GM21786 (cell line): ENCODE results near the gene CCN6.

Source experiments
- ATAC-seq: cut with Tn5 transposase; IDR thresholded peaks from one replicate; pipeline ENCODE4 v1.9.1; 2021; ENCODE audit not compliant: unreplicated experiment

CCN6 gene

GRCh38 chr6:112113431-112113830, 59.5 kb downstream of the CCN6 start:
- ATAC-seq: no peak

DNA sequence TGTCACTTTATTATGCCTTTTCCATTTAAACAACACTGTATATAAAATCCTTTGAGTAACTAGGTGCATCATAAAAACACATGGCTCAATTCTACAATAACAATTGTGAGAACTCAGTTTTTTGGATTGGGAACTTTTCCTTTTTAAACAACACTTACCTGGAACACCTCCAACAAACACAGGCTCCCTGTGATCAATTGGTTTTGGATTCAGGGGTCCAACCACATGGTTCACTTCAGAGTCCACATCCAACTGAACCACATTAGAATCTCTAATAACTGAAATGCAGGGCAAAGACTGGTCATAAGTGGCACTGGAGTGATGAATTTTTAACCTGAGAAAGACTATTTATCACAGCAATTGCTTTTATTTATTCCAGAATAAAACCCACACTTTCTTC, 60.0 kb downstream of the CCN6 start:
- no peak for ATAC-seq

GRCh38 chr6:112114577-112115223, 60.8 kb downstream of the CCN6 start:
- ATAC-seq: no peak

GRCh38 chr6:112116221-112116620, 62.3 kb downstream of the CCN6 start:
- no peak for ATAC-seq

DNA sequence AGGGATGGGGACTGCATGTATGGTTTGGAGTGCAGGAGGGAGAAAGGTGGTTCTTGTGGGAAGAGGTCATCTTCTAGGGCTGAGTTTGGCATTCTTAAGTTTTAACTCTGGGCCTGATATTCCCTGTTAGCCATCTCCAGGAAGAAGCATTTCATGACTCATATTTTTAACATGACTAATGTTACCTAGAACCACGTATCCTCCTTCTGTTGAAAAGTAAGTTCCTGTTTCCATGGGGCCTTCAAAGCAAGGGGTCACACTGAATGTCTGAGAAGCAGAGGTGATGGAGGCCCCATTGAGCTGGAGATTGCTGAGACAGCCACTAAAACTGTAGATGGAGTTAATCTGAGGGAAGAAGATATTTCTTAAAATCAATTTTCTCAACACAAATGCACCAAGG, 63.6 kb downstream of the CCN6 start:
- no peak for ATAC-seq

- no peak for ATAC-seq
Measured at GRCh38 chr6:112118034-112118433, 64.1 kb downstream of the CCN6 start.
